Activated CD4-positive, alpha-beta T cell treated with anti-CD3 and anti-CD28 coated beads for 1 hour (primary cell): ENCODE measurements around the gene WDR45B.

Experiments used
- DNase-seq: peaks from one replicate; pipeline ENCODE4 v3.0.0-alpha.2; 2020

WDR45B gene

GRCh38 chr17:82675476-82676245, 27.4 kb upstream of the WDR45B start:
- DNase-seq = no peak

GRCh38 chr17:82674656-82675475, 26.6 kb upstream of the WDR45B start:
- DNase-seq = no peak

- no peak for DNase-seq
Measured at GRCh38 chr17:82670661-82671450, 22.6 kb upstream of the WDR45B start.

GRCh38 chr17:82668631-82669099, 20.4 kb upstream of the WDR45B start:
- DNase-seq = peak; percentile 24

- DNase-seq = no peak
Measured at GRCh38 chr17:82668024-82668630, 19.9 kb upstream of the WDR45B start.

- no peak for DNase-seq
Measured at GRCh38 chr17:82667668-82668000, 19.4 kb upstream of the WDR45B start.

GRCh38 chr17:82666931-82667667, 18.9 kb upstream of the WDR45B start:
- no peak for DNase-seq

- no peak for DNase-seq
Measured at GRCh38 chr17:82665891-82666290, 17.6 kb upstream of the WDR45B start.

- DNase-seq = no peak
Measured at GRCh38 chr17:82665217-82665616, 17.0 kb upstream of the WDR45B start.

GRCh38 chr17:82664701-82665182, 16.5 kb upstream of the WDR45B start:
- no peak for DNase-seq

- DNase-seq = no peak
Measured at GRCh38 chr17:82664276-82664575, 16.0 kb upstream of the WDR45B start.

GRCh38 chr17:82663381-82664275, 15.4 kb upstream of the WDR45B start:
- no peak for DNase-seq

GRCh38 chr17:82662711-82663261, 14.5 kb upstream of the WDR45B start:
- DNase-seq = no peak

GRCh38 chr17:82661717-82662683, 13.8 kb upstream of the WDR45B start:
- DNase-seq = no peak

GRCh38 chr17:82659886-82660285, 11.6 kb upstream of the WDR45B start:
- DNase-seq = no peak

- no peak for DNase-seq
Measured at GRCh38 chr17:82658796-82659452, 10.7 kb upstream of the WDR45B start.

GRCh38 chr17:82658331-82658730, 10.1 kb upstream of the WDR45B start:
- no peak for DNase-seq

- DNase-seq = no peak
Measured at GRCh38 chr17:82657926-82658325, 9.7 kb upstream of the WDR45B start.

- DNase-seq = no peak
Measured at GRCh38 chr17:82656266-82656665, 8.0 kb upstream of the WDR45B start.
